HUES6 (cell line): Measurements from ENCODE around the gene PCDH9.

Source experiments
- H3K27ac ChIP-seq: 2 replicates; pipeline ENCODE4 v1.7.0; 2013; ENCODE audit warnings: low read depth, mild to moderate bottlenecking, low read length, inconsistent platforms
- H3K27me3 ChIP-seq: 2 replicates; pipeline ENCODE4 v1.6.1; 2013; ENCODE audit warnings: low read length; ENCODE audit not compliant: control insufficient read depth, insufficient read depth
- H3K36me3 ChIP-seq: 2 replicates; pipeline ENCODE4 v1.6.1; 2013; ENCODE audit warnings: low read length; ENCODE audit not compliant: control insufficient read depth, insufficient read depth
- H3K4me1 ChIP-seq: 2 replicates; pipeline ENCODE4 v1.6.1; 2013; ENCODE audit warnings: low read length; ENCODE audit not compliant: control insufficient read depth, insufficient read depth
- H3K4me3 ChIP-seq: 2 replicates; pipeline ENCODE4 v1.5.1; 2013; ENCODE audit warnings: low read depth, low read length
- H3K9ac ChIP-seq: one replicate; pipeline ENCODE4 v1.6.1; 2013; ENCODE audit warnings: mild to moderate bottlenecking, low read length
- H3K9me3 ChIP-seq: 2 replicates; pipeline ENCODE4 v1.6.1; 2013; ENCODE audit warnings: low read depth, low read length; ENCODE audit not compliant: control insufficient read depth, insufficient read depth

The PCDH9 gene

DNA sequence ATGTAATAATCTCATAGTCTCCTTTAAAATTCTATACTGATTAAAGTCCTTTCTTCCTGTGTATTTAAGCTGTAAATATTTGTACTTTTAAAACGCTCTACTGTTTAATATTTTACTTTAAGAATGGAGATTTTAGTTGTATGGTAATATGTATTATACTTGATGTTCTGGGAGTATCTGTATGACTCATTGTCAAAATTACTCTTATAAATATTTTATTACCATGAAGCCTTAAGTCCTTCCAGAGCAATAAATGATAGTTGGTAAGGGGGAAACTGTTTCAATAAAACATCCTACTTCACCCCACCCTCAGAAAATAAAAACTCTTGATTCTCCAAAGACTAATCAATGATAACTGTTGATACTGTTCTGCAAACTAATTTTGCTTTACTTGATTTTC lies 6.4 kb downstream of the PCDH9 start:
- Histone ChIP-seq H3K36me3 (no peaks in the 10 kb centered on the region), H3K27ac (no peak overlapping the region), H3K9me3 (no peaks in the 10 kb centered on the region), H3K27me3 (peaks cover 18% of the 10 kb centered on the region), H3K4me3 (no peak overlapping the region), H3K4me1 (peaks cover 3% of the 10 kb centered on the region; the same call in 1 of the 2 replicates), H3K9ac (no peak overlapping the region)

DNA sequence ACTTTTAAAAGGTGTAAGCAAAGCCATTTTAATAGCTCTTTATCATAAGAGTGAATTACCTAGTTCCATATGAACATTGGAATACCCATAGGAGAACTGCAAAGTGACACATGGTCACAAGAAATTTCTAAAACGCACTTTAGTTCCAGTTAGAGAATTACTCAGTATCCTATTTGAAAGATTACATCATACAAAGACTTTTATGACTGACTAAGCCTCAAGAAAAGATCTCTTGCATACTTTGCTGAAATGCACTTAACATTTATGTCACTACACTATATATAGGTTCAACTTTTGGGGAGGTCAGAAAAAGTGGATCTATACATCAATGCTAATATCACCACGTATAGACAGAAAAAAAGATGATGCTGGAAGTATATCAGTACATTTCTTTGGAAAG lies 7.1 kb downstream of the PCDH9 start:
- Histone ChIP-seq H3K9ac (no peak overlapping the region), H3K9me3 (no peaks in the 10 kb centered on the region), H3K27me3 (peaks cover 11% of the 10 kb centered on the region), H3K4me3 (no peak overlapping the region), H3K36me3 (no peaks in the 10 kb centered on the region), H3K27ac (no peak overlapping the region), H3K4me1 (no peaks in the 10 kb centered on the region)

DNA sequence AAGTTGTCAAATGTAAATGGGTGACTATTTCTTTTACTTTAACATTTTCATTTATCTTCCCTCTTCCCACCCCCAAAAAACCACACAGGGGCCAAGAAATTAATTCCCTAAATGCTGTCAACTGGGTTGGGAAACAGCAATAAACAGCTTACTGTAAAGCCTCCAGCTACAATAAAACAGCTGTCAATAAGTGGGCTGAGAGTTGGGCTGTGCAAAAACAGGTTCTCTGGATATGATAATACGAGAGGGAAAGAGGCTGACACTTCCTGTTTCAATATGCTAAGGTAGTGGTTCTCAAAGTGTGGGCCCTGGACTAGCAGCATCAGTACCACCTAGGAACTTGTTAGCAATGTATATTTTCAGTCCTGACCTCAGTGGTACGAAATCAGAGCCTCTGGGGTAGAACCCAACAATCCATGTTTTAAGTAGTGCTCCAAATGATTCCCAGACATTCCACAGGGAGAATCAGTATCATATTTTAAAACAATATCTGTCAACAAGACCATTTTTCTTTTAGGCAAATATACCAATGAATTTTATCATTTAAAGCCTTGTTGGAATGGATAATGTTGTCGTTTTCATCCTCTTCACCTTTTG lies 8.4 kb downstream of the PCDH9 start:
- Histone ChIP-seq H3K36me3 (no peaks in the 10 kb centered on the region), H3K4me3 (no peak overlapping the region), H3K4me1 (no peaks in the 10 kb centered on the region), H3K9me3 (no peaks in the 10 kb centered on the region), H3K9ac (no peak overlapping the region), H3K27me3 (no peaks in the 10 kb centered on the region), H3K27ac (no peak overlapping the region)

DNA sequence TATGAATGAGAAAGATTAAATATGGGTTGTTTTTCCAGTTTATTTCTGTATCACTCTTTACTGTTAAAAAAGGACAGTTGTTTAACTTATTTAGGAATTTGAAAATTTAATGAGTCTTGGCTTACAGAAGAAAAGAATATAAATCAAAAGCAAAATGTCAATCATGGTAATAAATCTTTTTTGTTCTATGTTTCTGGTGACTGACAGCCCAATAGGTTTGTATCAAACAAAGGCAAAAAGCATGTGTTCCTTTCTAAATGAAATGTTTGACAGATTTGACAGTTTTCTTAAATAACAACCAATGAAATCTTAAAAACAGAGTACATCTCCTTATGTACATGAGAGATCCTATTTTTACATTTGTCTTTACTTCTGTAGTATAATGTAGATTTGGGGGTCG lies 11.0 kb downstream of the PCDH9 start:
- Histone ChIP-seq H3K4me1 (no peaks in the 10 kb centered on the region), H3K27me3 (no peaks in the 10 kb centered on the region), H3K9me3 (no peaks in the 10 kb centered on the region), H3K27ac (no peak overlapping the region), H3K36me3 (no peaks in the 10 kb centered on the region), H3K4me3 (no peak overlapping the region), H3K9ac (no peak overlapping the region)

DNA sequence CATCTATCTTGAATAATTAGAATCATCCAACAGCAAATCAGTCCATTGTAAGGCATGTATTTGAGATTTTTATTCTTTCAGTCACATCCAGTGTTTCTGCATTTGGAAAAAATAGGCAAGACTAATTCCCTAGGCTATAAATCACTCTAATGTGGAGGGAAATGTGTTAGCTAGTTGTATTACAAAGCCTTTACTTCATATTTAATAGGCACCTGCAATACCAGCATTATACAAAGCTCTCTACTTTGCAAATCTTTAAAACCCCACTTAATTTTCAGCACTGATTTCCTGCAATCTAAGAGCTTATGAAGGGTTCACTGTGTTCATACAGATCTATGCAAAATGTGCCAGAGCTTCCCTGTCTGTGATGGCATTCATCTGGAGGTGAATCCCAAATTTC lies 12.3 kb downstream of the PCDH9 start:
- H3K27me3 ChIP-seq: no peaks in the 10 kb centered on the region
- H3K4me1 ChIP-seq: no peaks in the 10 kb centered on the region
- no peak overlapping the region for H3K4me3 ChIP-seq
- H3K27ac ChIP-seq: no peak overlapping the region
- H3K36me3 ChIP-seq: no peaks in the 10 kb centered on the region
- H3K9me3 ChIP-seq: no peaks in the 10 kb centered on the region
- H3K9ac ChIP-seq: no peak overlapping the region

DNA sequence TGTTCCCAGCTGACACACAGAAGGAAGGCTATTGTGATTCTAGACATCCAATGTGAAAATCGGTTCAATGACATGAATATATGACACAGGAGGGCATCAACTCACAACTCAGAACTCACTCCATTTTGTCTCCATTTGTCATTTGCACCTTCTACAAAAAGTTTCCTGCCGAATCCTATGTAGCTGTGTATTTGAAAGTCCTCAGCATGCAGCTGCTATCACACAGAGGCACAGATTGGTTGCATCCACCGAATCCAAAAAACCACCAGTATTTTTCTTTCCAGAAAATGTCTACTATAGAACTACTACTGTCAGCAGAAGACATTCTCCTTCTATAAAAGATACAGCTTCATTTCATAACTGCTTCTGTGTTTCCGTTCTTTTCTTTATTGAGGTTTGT lies 13.3 kb downstream of the PCDH9 start:
- no peaks in the 10 kb centered on the region for H3K9me3 ChIP-seq
- H3K4me1 ChIP-seq: no peaks in the 10 kb centered on the region
- H3K27ac ChIP-seq: no peak overlapping the region
- no peaks in the 10 kb centered on the region for H3K27me3 ChIP-seq
- H3K4me3 ChIP-seq: no peak overlapping the region
- H3K36me3 ChIP-seq: no peaks in the 10 kb centered on the region
- no peak overlapping the region for H3K9ac ChIP-seq

DNA sequence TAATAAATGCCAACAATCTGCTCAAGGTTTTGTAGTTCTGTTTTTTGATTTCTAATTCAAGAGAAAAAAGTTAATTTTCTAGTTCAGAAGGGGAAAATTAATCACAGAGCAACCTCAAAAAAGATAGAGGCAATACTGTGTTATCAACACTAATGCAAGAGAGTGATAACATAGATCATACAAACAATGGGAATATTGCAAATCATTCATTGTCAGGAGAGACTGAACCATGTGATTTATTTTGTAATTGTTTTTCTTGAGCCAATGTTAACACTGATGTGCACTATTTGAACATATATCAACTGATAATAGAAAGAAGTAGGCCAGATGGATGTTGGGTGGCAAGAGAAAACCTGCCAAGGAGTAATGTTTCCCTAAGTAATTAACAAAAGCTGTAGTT lies 19.9 kb downstream of the PCDH9 start:
- H3K36me3 ChIP-seq: no peaks in the 10 kb centered on the region
- H3K9ac ChIP-seq: no peak overlapping the region
- H3K9me3 ChIP-seq: no peaks in the 10 kb centered on the region

DNA sequence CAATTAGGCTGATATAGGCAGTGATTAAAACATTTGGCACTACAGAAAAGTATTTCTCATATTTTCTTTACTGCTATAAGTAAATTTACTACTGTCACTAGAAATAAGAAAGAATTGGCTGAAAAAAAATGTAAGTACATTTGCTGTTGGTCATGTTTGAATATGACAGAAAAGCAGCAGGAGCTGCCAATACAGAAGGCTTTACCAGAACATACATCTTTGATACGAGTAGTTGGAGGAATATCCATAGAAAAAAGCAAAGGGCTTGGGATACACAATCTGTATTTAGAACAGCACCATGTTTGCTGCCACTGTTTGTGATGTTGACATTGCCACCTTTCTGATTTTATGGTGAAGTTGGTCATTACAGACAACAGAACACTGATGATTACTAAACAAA lies 21.6 kb downstream of the PCDH9 start:
- H3K9ac ChIP-seq: no peak overlapping the region
- no peak overlapping the region for H3K27ac ChIP-seq
- H3K9me3 ChIP-seq: no peaks in the 10 kb centered on the region
- no peak overlapping the region for H3K4me3 ChIP-seq
- H3K36me3 ChIP-seq: no peaks in the 10 kb centered on the region
- H3K4me1 ChIP-seq: no peaks in the 10 kb centered on the region
- H3K27me3 ChIP-seq: no peaks in the 10 kb centered on the region

More for the DNA sequence above, 19.9 kb downstream of the PCDH9 start:
- Histone ChIP-seq H3K27me3 (no peaks in the 10 kb centered on the region), H3K4me3 (no peak overlapping the region), H3K4me1 (no peaks in the 10 kb centered on the region), H3K27ac (no peak overlapping the region)

DNA sequence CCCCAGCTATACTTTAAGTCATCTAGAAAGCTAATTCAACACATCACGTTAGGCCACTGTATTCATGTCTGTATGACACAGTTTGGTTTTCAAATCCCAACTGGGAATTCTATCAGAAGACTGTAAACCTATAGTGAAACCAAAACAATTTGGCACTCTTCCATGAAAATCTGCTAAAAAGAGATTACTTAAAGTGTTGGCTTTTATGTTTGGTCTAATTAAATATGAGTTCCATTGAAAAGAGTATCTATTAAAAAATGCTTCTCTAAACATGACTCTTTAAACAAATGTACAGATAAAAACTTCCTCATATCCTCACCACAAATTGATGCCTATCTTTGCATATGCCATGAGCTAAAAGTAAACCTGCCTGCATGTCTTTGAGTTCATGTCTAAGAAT lies 25.4 kb downstream of the PCDH9 start:
- H3K9ac ChIP-seq: no peak overlapping the region
- no peak overlapping the region for H3K27ac ChIP-seq
- H3K4me1 ChIP-seq: no peaks in the 10 kb centered on the region
- H3K27me3 ChIP-seq: no peaks in the 10 kb centered on the region
- no peaks in the 10 kb centered on the region for H3K36me3 ChIP-seq
- no peaks in the 10 kb centered on the region for H3K9me3 ChIP-seq
- H3K4me3 ChIP-seq: no peak overlapping the region

DNA sequence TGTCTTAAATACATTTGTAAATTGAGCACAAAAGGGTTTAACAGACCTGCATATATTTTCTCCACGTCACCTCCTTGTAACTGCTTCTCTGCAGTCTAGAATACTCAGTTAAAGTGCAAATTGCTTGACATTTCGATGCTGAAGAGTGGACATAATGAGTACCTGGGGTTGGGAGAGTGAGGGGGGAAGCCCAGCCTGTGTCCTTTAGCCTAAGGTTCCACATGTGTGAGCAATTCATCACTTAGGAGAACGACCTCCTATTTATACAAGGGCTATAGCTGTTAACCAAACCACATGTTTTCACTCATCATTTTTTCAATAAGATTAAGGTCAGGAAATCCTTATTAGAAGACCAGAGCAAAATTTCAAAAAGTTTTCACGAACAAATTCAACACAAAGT lies 29.5 kb downstream of the PCDH9 start:
- H3K36me3 ChIP-seq: no peaks in the 10 kb centered on the region
- H3K27ac ChIP-seq: no peak overlapping the region
- H3K9ac ChIP-seq: no peak overlapping the region
- no peaks in the 10 kb centered on the region for H3K4me1 ChIP-seq
- no peak overlapping the region for H3K4me3 ChIP-seq
- no peaks in the 10 kb centered on the region for H3K27me3 ChIP-seq
- H3K9me3 ChIP-seq: no peaks in the 10 kb centered on the region

DNA sequence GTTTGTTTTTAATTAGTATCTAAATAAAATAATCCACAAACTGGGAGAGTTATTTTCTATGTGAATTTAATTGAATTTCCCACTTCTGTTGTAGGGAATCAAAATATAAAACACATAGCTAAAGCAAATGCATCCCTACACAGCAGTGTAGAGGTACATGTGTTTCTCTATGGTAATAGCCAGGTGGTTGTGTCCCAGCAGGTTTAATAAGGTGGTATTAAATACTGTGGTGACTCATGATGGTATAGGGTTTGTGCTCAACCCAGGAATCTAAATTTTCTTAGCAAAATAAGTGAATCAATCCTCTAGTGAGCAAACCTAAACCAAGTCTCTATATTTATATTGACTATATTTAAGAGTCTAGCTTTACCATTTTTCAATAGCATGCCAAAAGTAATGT lies 30.0 kb downstream of the PCDH9 start:
- no peaks in the 10 kb centered on the region for H3K36me3 ChIP-seq
- no peak overlapping the region for H3K9ac ChIP-seq
- no peaks in the 10 kb centered on the region for H3K27me3 ChIP-seq
- no peak overlapping the region for H3K27ac ChIP-seq
- H3K4me3 ChIP-seq: no peak overlapping the region
- no peaks in the 10 kb centered on the region for H3K9me3 ChIP-seq
- H3K4me1 ChIP-seq: no peaks in the 10 kb centered on the region

DNA sequence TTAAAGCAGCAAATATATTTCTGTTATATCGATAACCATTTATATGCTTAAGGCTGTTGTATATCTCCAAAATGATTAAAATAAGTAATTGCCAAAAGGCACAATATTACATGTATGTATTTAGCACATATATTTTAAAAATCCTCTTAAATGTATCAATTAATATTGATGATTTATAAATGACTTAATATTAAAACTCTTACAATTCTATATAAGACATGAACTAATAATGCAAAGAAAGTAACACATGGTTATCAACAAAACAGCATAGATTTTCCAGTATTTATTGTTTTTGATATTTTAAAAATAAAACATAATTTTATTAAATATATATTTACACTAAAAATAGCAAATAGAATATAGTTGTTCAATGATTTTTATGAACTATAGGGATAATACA lies 32.4 kb downstream of the PCDH9 start:
- no peak overlapping the region for H3K9ac ChIP-seq
- no peaks in the 10 kb centered on the region for H3K4me1 ChIP-seq

More for the DNA sequence above, 32.4 kb downstream of the PCDH9 start:
- Histone ChIP-seq H3K36me3 (no peaks in the 10 kb centered on the region), H3K4me3 (no peak overlapping the region), H3K9me3 (no peaks in the 10 kb centered on the region), H3K27ac (no peak overlapping the region), H3K27me3 (no peaks in the 10 kb centered on the region)
